ENCODE measurements around the gene GRID1.

DNA sequence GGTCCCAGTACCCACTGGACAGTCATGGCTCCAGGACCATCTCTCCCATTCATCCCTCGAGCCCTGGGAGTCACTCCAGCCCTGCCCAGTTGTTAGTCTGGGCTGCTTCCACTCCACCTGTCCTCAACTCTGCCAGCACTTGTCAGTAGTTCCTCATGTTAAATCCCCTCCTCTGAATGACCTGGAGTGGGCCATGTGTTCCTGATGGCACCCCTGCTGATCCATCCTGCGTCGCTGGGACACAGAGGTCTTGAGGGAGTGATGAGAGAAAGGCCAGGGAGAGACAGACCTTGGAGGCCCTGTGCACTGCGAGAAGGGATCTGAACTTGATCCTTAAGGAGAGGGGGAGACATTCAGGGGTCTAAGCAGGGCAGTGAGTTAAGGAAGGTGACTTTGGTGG lies 174.9 kb downstream of the GRID1 start:
- TF ChIP-seq, protein P1, sequence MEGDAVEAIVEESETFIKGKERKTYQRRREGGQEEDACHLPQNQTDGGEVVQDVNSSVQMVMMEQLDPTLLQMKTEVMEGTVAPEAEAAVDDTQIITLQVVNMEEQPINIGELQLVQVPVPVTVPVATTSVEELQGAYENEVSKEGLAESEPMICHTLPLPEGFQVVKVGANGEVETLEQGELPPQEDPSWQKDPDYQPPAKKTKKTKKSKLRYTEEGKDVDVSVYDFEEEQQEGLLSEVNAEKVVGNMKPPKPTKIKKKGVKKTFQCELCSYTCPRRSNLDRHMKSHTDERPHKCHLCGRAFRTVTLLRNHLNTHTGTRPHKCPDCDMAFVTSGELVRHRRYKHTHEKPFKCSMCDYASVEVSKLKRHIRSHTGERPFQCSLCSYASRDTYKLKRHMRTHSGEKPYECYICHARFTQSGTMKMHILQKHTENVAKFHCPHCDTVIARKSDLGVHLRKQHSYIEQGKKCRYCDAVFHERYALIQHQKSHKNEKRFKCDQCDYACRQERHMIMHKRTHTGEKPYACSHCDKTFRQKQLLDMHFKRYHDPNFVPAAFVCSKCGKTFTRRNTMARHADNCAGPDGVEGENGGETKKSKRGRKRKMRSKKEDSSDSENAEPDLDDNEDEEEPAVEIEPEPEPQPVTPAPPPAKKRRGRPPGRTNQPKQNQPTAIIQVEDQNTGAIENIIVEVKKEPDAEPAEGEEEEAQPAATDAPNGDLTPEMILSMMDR (IDR thresholded peaks at IDR 0.05): no peak
- no peak for TF ChIP-seq EP300 (IDR thresholded peaks at IDR 0.05)
